ENCODE results near the gene CCNB1. TPM values are rescaled to one million over a fixed set of nuclear protein-coding genes. Genes with fewer than 3 reads are reported as not detected.

The CCNB1 gene
- total RNA-seq, 2 donors from 2014 or later: 1.9 to 3.0 TPM

- intact Hi-C loops (cut with DNase I): no loop called here
- DNase-seq: no peak
- no peak for ATAC-seq
These were observed 57.6 kb downstream of the CCNB1 start for GRCh38 chr5:69224520-69224919.

- DNase-seq (no peak), ATAC-seq (no peak)
- intact Hi-C loops (cut with DNase I): no loop called here
These were observed 58.9 kb downstream of the CCNB1 start for GRCh38 chr5:69225860-69226259.

Other genes starting within 250 kb of the CCNB1 start
- gene SLC30A5, start 73.1 kb upstream of the CCNB1 start, total RNA-seq: 10 to 100 TPM; 35.2 to 48.3 TPM
- 1 to 10 TPM; 2.5 to 3.4 TPM for gene CENPH, start 22.4 kb downstream of the CCNB1 start, total RNA-seq
- gene CDK7, start 67.7 kb downstream of the CCNB1 start, total RNA-seq: 10 to 100 TPM; 11.1 to 14.4 TPM
- gene CCDC125, start 165.7 kb downstream of the CCNB1 start, total RNA-seq: 1 to 10 TPM; 3.5 to 3.7 TPM
- 10 to 100 TPM; 34.4 to 36.1 TPM for gene AK6, start 202.4 kb downstream of the CCNB1 start, total RNA-seq
- gene TAF9, start 202.4 kb downstream of the CCNB1 start, total RNA-seq: 10 to 100 TPM; 31.2 to 42.1 TPM
- gene RAD17, start 202.7 kb downstream of the CCNB1 start, total RNA-seq: 10 to 100 TPM; 15.0 to 17.4 TPM
- gene MARVELD2, start 248.0 kb downstream of the CCNB1 start, total RNA-seq: 1 to 10 TPM; 2.0 to 2.2 TPM

Measured in left cardiac atrium (tissue), 4 donors.